HG03442 (cell line): ENCODE data around the gene OSCP1.

Experiments
- ATAC-seq: cut with Tn5 transposase; IDR thresholded peaks from one replicate; pipeline ENCODE4 v1.9.1; 2021; ENCODE audit warnings: mild to moderate bottlenecking, moderate library complexity; ENCODE audit not compliant: unreplicated experiment

The OSCP1 gene

GRCh38 chr1:36411674-36412648, 38.3 kb downstream of the OSCP1 start:
- no peak for ATAC-seq

DNA sequence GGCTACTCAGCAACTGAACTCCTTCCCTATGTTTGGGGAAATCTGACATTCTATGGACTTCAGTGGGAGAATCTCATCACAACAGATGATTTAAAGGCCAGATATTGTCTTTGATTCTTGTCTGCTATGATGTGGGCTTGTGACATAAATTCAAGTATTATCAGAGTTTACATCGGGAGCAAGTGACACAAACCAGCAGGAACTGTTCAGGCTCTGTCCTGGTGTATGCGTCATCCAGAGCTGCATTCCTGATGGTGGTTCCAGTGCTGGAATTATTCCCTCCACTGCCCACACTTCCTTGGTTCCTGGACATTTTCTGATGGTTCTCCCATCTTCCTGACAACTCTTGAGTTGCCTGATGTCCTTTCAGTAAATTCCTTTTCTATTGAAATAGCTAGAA, 41.8 kb downstream of the OSCP1 start:
- ATAC-seq = no peak

- ATAC-seq = no peak
These were observed 43.8 kb downstream of the OSCP1 start for GRCh38 chr1:36406440-36406839.

GRCh38 chr1:36402504-36402890, 47.8 kb downstream of the OSCP1 start:
- no peak for ATAC-seq

DNA sequence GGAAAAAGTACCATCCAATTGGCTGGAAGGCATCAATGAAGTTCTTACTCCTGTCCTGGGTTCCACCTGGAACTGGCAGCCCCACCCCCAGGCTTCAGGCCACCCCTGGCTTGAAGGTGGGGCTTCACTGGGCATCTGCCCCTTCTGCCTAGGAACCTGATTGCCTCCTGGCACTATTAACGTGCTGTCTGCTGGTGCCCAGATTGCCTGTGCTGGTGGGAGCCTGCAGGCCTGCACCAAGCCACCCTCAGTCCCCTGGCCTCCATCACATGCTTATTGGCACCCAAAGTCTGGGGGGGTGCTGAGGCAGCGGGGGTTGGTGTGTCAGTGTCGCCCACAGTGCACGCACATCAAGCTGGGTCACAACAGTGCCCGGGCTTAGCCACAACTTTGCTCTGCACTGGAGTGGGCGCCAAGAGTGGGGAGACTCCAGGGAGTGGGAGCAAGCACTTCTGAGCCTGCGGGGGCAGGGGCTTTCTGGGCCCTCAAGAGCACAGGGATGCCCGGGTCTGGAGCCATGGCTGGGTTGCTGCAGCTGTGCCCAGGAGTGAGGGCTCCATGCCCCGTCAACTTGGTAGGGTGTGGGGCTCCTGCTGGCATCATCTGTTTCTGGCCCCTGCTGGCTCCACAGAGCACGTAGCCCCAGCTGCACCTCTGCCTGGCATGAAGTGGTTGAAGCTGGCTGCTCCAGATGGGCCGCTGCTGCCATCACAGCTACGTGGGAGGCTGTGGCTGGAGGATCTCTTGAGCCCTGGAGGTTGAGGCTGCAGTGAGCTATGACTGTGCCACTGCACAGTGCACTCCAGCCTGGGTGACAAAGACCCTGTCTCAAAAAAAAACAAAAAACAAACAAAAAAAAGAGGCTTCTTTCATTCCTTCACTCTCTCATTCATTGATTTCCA, 48.4 kb downstream of the OSCP1 start:
- ATAC-seq = no peak

GRCh38 chr1:36400825-36401601, 49.2 kb downstream of the OSCP1 start:
- ATAC-seq = peak; percentile 65

DNA sequence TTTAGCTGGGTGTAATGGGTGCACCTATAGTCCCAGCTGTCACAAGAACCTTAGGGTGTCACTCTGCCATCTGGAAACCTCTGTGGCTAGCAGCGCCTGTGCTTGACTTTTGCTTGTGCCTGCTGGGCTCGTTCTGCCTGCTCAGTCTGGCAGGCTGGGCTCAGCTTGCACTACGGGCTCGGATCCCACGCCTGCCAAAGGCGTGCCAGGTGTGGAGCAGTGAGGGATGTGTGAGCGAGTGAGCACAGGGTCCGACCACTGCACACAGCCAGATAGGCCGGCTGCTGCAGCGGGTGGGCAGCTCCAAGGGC, 49.8 kb downstream of the OSCP1 start:
- ATAC-seq = no peak

- no peak for ATAC-seq
These were observed 51.8 kb downstream of the OSCP1 start for GRCh38 chr1:36398370-36398977.

GRCh38 chr1:36397378-36398230, 52.6 kb downstream of the OSCP1 start, which contains the start of gene LSM10:
Gene LSM10, minus strand, starts transcription at chr1:36397908. Its CDS starts 3,779 bp downstream, at chr1:36394129.
- peak; percentile 50 for ATAC-seq

DNA sequence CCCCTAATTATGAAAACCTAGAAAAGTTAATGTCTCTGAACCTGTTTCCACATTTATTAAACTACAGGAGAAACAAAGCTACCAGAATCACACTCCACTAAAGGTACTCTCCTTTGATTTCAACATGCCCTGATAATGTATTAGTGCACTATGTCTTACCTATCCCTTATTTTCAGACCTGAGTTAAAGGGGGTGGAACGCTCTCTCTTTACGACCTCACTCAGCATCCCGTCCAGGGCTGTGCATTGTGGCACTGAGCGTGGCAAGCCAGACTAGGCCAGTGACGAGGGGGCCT, 53.2 kb downstream of the OSCP1 start:
- no peak for ATAC-seq

DNA sequence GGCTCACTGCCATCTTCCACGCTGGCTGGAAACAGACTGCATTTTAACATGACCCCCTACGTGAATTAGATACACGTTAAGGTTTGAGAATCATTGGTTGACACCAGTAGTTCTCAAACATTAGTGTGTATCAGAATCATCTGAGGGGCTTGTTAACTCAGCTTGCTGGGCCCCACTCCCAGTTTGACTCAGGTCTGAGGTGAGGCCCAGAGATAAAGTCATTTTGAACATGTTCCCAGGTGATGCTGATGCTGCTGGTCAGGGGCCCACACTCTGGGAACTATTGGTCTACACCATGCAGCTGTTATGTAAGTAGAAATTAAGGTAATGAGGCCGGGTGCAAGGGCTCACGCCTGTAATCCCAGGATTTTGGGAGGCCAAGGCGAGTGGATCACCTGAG, 53.9 kb downstream of the OSCP1 start:
- ATAC-seq = no peak

DNA sequence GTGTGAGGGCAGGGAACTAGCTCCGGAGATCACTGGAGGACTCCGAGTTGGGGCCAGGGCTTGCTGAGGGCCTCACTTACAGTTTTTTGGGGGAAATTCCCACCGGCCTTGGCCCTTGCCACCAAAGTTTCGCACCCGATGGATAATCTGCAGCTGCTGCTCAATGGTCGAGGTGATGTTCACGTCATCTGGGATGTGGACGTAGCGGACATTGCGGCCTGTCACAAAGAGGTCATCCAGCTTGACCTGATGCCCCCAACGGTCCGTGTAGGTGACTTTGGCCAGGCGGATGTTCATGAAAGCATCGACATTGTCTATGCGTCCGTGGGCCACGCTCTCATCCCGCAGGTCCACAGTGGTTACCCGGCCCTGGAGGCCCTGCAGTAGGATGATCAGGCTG, 56.6 kb downstream of the OSCP1 start:
- ATAC-seq = no peak

- no peak for ATAC-seq
These were observed 57.4 kb downstream of the OSCP1 start for GRCh38 chr1:36392836-36393235.

GRCh38 chr1:36391271-36391670, 59.0 kb downstream of the OSCP1 start:
- no peak for ATAC-seq

DNA sequence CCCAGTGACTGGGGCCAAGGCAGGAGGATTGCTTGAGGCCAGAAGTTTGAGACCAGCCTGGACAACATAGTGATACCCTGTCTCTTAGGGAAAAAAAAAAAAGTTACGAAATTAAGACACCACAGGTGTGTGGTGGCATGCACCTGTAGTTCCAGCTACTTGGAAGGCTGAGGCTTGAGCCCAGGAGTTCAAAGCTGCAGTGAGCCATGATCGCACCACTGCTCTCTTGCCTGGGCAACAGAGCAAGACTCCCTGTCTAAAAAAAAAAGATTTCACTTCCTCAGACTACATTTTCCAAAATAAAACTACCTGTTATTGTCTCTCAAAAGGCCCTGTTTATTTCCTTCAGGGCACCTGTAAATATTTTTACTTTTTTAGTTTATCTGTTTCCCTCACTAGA, 59.8 kb downstream of the OSCP1 start:
- ATAC-seq = no peak

DNA sequence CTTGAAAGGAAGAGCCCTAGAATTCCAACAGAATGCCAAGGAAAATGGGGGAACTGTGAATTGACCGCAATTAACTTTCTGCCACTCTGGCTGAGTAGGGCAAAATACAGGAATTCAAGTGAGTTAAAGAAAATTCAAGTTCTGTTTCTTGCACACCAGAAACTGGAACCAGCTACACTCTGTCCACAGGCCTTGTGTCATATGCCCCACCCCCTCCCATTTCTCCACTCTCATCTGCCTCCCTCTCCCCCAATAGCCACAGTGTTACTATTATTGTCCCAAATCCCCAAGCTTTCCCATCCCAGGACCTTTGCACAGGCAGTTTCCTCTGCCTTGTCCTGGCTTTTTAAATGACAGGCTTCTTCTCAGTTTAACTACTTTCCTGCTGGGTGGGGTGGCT, 60.3 kb downstream of the OSCP1 start:
- no peak for ATAC-seq

- ATAC-seq = no peak
These were observed 61.0 kb downstream of the OSCP1 start for GRCh38 chr1:36389261-36389660.

DNA sequence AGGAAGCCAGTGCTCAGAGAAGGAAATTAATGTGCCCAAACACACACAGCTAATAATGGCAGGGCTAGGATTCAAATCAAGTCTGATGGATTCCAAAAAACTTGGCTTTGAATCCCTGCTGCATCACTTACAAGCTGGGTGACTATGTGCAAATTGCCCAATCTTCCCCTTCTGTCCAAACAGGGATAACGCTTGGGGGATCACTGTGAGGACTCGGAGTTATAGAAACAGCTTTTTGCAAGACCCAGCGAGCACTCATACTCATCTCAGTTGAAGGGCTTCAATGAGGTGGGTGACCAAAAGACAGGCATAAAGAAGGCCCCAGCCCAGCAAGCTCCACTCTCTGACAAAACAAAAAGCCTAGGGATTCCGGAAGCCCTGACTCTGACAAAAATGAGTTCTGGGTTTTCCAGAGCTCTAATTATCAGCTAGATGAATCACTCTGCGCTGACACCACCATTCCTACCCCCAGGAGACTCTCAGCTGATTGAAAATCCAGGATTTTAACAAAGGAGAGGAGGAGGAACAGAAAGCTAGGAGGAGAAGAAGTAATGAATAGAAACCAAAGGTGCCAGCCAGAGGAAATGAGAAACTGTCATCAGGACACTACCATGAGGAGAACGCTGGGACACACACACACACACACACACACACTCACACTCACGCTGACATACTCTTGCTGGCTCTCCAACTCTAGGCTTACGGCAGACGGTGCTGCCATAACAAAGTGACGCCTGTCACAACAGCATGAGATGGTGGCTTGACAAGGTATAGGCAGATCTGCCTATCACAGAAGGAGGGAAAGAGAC, 62.9 kb downstream of the OSCP1 start:
- no peak for ATAC-seq
